PFSK-1 (cell line): ENCODE measurements around the gene CCDC27.

Experiments
- FOXP2 ChIP-seq: optimal IDR thresholded peaks from 2 replicates; pipeline ENCODE3; 2011; ENCODE audit warnings: borderline replicate concordance, control low read depth, inconsistent platforms; ENCODE audit not compliant: insufficient read depth; ENCODE audit errors: extremely low read length, extremely low read depth
- POLR2AphosphoS5 ChIP-seq: IDR thresholded peaks from 2 replicates; pipeline ENCODE4 v1.6.1; 2012; ENCODE audit warnings: low read depth, mild to moderate bottlenecking, control low read depth, low read length, moderate library complexity
- REST ChIP-seq, 2 experiments: IDR thresholded peaks; 2 replicates each; pipeline versions ENCODE4 v1.6.1 to v1.8.0; 2011 to 2012; ENCODE audit warnings: low read depth in 2 of 2, low read length in 2 of 2, control low read depth in 1 of 2, inconsistent platforms in 1 of 2, mild to moderate bottlenecking in 1 of 2, moderate library complexity in 1 of 2; ENCODE audit not compliant: insufficient read depth in 1 of 2
- SIN3A ChIP-seq: IDR thresholded peaks from 2 replicates; pipeline ENCODE4 v1.6.1; 2012; ENCODE audit warnings: mild to moderate bottlenecking, low read length, moderate library complexity, borderline replicate concordance; ENCODE audit not compliant: insufficient read depth
- TAF1 ChIP-seq: IDR thresholded peaks from 2 replicates; pipeline ENCODE4 v1.6.1; 2012; ENCODE audit warnings: low read length, control low read depth, borderline replicate concordance; ENCODE audit not compliant: insufficient read depth

Gene CCDC27

GRCh38 chr1:3772715-3773571 is 20.7 kb downstream of the CCDC27 start, which contains the start of gene SMIM1:
Gene SMIM1, plus strand, starts transcription at chr1:3772749. Its CDS starts 2,625 bp downstream, at chr1:3775374.
- no peak for TF ChIP-seq POLR2AphosphoS5
- TF ChIP-seq REST (IDR thresholded peaks at IDR 0.05; ENCODE audit: insufficient read depth in 1 of 2, low read depth in 2 of 2, low read length in 2 of 2): no peak
- TF ChIP-seq FOXP2: no peak
- TF ChIP-seq SIN3A: no peak
- no peak for TF ChIP-seq TAF1

GRCh38 chr1:3773572-3774275 is 21.5 kb downstream of the CCDC27 start:
- no peak for TF ChIP-seq SIN3A
- TF ChIP-seq REST (IDR thresholded peaks at IDR 0.05; ENCODE audit: insufficient read depth in 1 of 2, low read depth in 2 of 2, low read length in 2 of 2): no peak
- TF ChIP-seq TAF1: no peak
- no peak for TF ChIP-seq POLR2AphosphoS5
- no peak for TF ChIP-seq FOXP2

- no peak for TF ChIP-seq SIN3A
- TF ChIP-seq TAF1: no peak
- TF ChIP-seq FOXP2: no peak
- no peak for TF ChIP-seq POLR2AphosphoS5
- TF ChIP-seq REST (IDR thresholded peaks at IDR 0.05; ENCODE audit: insufficient read depth in 1 of 2, low read depth in 2 of 2, low read length in 2 of 2): no peak
These were observed 22.2 kb downstream of the CCDC27 start for GRCh38 chr1:3774276-3774945.

GRCh38 chr1:3774946-3775489 is 22.8 kb downstream of the CCDC27 start:
- TF ChIP-seq FOXP2 (no peak), TAF1 (no peak), SIN3A (no peak), POLR2AphosphoS5 (no peak), REST (IDR thresholded peaks at IDR 0.05; ENCODE audit: insufficient read depth in 1 of 2, low read depth in 2 of 2, low read length in 2 of 2) (no peak)
